ENCODE data around the gene KPNA4.

The KPNA4 gene

DNA sequence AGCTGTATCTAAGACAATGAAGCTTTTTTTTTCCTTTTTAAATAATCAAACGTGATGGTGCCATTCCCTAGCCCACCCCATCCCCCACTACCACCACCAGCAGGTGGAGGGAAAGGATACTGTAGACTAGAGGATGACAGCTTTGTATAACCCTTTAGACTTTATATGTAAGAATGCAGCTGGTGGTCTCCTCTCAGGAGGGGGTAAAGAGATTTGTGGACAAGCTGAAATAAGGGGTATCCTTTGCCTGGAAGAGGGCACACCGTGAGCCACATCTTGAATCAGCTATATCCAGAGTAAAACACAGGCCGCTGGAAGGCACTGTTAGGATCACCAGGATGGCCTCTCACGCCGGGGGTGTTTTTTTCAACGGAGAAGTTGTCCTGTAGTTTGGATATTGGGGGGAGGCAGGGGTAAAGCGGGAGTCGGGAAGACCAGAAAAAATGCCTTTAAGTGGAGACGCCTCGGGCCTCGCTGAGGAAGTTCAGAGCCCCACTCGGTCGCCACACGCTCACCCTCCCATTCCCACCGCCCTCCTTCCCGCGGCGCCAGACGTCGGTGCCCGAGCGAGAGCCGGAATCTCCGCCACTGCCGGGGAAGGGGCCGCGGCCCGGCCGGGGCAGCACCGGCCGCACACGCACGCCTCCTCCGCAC is 986 bp downstream of the KPNA4 start:
- TF ChIP-seq SUZ12 (IDR thresholded peaks at IDR 0.05) (no peak), FOXM1 (IDR thresholded peaks at IDR 0.05; ENCODE audit: borderline replicate concordance) (no peak), L3MBTL2 (conservative IDR thresholded peaks at IDR 0.05) (no peak), TARDBP (IDR thresholded peaks at IDR 0.05) (no peak), PKNOX1 (IDR thresholded peaks at IDR 0.05) (no peak), FOXA1 (IDR thresholded peaks at IDR 0.05) (no peak), LEF1 (IDR thresholded peaks at IDR 0.05; ENCODE audit: borderline replicate concordance) (no peak)
- POLR2A ChIA-PET = interaction anchor here (1.2 kb wide), 1 partner anchor 11 kb away, joined by 4 read pairs; no protein-coding TSS in a partner anchor
- CTCF ChIA-PET = no interaction called here
- peak; percentile 21 for DNase-seq (ENCODE audit: extremely low spot score)

- DNase-seq (ENCODE audit: extremely low spot score) = no peak
- ChIA-PET POLR2A (no interaction called here), CTCF (no interaction called here)
- TF ChIP-seq FOXK2 (IDR thresholded peaks at IDR 0.05) = no peak
- TF ChIP-seq ZNF384 (IDR thresholded peaks at IDR 0.05) = no peak
- TF ChIP-seq L3MBTL2 (conservative IDR thresholded peaks at IDR 0.05) = no peak
- no peak for TF ChIP-seq BHLHE40 (IDR thresholded peaks at IDR 0.05; ENCODE audit: borderline replicate concordance)
- no peak for TF ChIP-seq TARDBP (IDR thresholded peaks at IDR 0.05)
- TF ChIP-seq FOXM1 (IDR thresholded peaks at IDR 0.05; ENCODE audit: borderline replicate concordance) = no peak
- no peak for TF ChIP-seq FOXA1 (IDR thresholded peaks at IDR 0.05)
- no peak for TF ChIP-seq SP1 (IDR thresholded peaks at IDR 0.05)
- TF ChIP-seq CTBP1 (IDR thresholded peaks at IDR 0.05; ENCODE audit: borderline replicate concordance) = no peak
Observed at GRCh38 chr3:160562952-160563351, 2.4 kb downstream of the KPNA4 start.

DNA sequence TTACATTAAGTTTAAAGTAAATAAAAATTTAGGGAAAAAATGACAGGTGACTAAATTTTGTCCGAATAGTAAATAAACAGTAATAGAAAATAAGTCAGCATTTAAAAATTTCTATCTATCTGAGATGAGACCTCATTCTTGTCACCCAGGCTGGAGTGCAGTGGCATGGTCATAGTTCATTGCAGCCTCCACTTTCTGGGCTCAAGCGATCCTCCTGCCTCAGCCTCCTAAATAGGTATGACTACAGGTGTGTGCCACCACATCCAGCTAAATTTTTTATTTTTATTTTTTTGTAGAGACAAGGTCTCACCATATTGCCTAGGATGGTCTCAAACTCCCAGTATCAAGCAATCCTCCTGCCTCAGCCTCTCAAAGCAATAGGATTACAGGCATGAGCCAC is 7.8 kb downstream of the KPNA4 start:
- TF ChIP-seq FOXM1 (IDR thresholded peaks at IDR 0.05; ENCODE audit: borderline replicate concordance) (no peak), NFRKB (IDR thresholded peaks at IDR 0.05) (no peak), ARNT (IDR thresholded peaks at IDR 0.05) (no peak), BHLHE40 (IDR thresholded peaks at IDR 0.05; ENCODE audit: borderline replicate concordance) (no peak), ZNF384 (IDR thresholded peaks at IDR 0.05) (no peak), FOXK2 (IDR thresholded peaks at IDR 0.05) (no peak), ELF4 (IDR thresholded peaks at IDR 0.05) (no peak), PKNOX1 (IDR thresholded peaks at IDR 0.05) (no peak), CTBP1 (IDR thresholded peaks at IDR 0.05; ENCODE audit: borderline replicate concordance) (no peak), HDGF (IDR thresholded peaks at IDR 0.05; ENCODE audit: borderline replicate concordance) (no peak), SUZ12 (IDR thresholded peaks at IDR 0.05) (no peak), TARDBP (IDR thresholded peaks at IDR 0.05) (no peak)
- no peak for DNase-seq (ENCODE audit: extremely low spot score)
- ChIA-PET POLR2A (no interaction called here), CTCF (no interaction called here)

DNA sequence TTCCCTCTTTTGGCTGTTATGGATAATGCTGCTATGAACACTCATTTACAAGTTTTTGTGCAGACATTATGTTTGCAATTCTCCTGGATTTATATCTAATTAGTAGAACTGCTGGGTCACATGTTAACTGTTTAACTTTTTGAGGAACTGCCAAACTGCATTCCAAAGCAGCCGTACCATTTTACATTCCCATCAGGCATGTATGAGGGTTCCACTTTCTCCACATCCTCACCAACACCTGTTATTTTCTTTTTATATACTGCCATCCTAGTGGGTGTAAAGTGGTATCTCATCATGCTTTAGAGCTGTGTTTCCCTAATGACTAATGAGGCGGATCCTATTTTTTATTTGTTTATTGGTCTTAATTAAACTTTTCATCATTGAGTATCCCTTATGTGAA is 9.2 kb downstream of the KPNA4 start:
- POLR2A ChIA-PET = no interaction called here
- no peak for TF ChIP-seq BHLHE40 (IDR thresholded peaks at IDR 0.05; ENCODE audit: borderline replicate concordance)
- TF ChIP-seq LEF1 (IDR thresholded peaks at IDR 0.05; ENCODE audit: borderline replicate concordance) = no peak
- no peak for TF ChIP-seq SP1 (IDR thresholded peaks at IDR 0.05)
- no peak for DNase-seq (ENCODE audit: extremely low spot score)
- CTCF ChIA-PET = no interaction called here

- ChIA-PET CTCF (no interaction called here), POLR2A (no interaction called here)
- DNase-seq (ENCODE audit: extremely low spot score) = no peak
- TF ChIP-seq FOXK2 (IDR thresholded peaks at IDR 0.05) = no peak
- no peak for TF ChIP-seq BHLHE40 (IDR thresholded peaks at IDR 0.05; ENCODE audit: borderline replicate concordance)
- TF ChIP-seq TARDBP (IDR thresholded peaks at IDR 0.05) = no peak
- no peak for TF ChIP-seq NFRKB (IDR thresholded peaks at IDR 0.05)
- TF ChIP-seq HDGF (IDR thresholded peaks at IDR 0.05; ENCODE audit: borderline replicate concordance) = no peak
- no peak for TF ChIP-seq SP1 (IDR thresholded peaks at IDR 0.05)
- TF ChIP-seq ARNT (IDR thresholded peaks at IDR 0.05) = no peak
- no peak for TF ChIP-seq FOXM1 (IDR thresholded peaks at IDR 0.05; ENCODE audit: borderline replicate concordance)
- TF ChIP-seq LEF1 (IDR thresholded peaks at IDR 0.05; ENCODE audit: borderline replicate concordance) = no peak
Observed at GRCh38 chr3:160554980-160555379, 10.4 kb downstream of the KPNA4 start.

DNA sequence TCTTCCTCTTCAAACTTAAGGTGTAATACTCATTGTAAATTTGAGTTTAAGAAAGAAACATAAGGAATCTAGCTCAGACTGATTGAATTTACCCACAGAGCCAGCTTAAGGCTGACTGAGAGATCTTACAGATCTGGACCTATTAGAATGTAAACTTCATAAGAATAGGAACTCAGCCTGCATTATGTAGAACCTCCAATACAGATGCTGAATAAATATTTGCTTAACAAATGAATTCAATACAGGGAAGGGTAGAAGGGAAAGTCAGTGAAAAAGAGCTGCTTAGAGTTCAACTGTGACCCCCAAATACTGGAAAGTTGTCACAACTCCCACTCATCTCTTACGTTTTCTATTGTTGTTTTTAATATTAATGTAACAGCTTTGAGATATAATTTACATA is 11.5 kb downstream of the KPNA4 start:
- POLR2A ChIA-PET = no interaction called here

More for the DNA sequence above, 11.5 kb downstream of the KPNA4 start:
- TF ChIP-seq FOXA1 (IDR thresholded peaks at IDR 0.05) = no peak
- no peak for TF ChIP-seq FOXM1 (IDR thresholded peaks at IDR 0.05; ENCODE audit: borderline replicate concordance)
- TF ChIP-seq SP1 (IDR thresholded peaks at IDR 0.05) = no peak
- no peak for TF ChIP-seq PKNOX1 (IDR thresholded peaks at IDR 0.05)
- TF ChIP-seq ELF4 (IDR thresholded peaks at IDR 0.05) = no peak
- no peak for TF ChIP-seq L3MBTL2 (conservative IDR thresholded peaks at IDR 0.05)
- TF ChIP-seq SUZ12 (IDR thresholded peaks at IDR 0.05) = no peak
- no peak for TF ChIP-seq NFRKB (IDR thresholded peaks at IDR 0.05)
- TF ChIP-seq HDGF (IDR thresholded peaks at IDR 0.05; ENCODE audit: borderline replicate concordance) = no peak
- TF ChIP-seq LEF1 (IDR thresholded peaks at IDR 0.05; ENCODE audit: borderline replicate concordance) = no peak
- no peak for DNase-seq (ENCODE audit: extremely low spot score)
- CTCF ChIA-PET = no interaction called here
